GM19239 (cell line): ENCODE data around the gene COL6A1.
"Not testable (repeated sequence)": the region's sequence is repeated elsewhere in the genome, so short reads cannot be mapped to it uniquely, and the experiment has no call there.

Experiments used
- DNase-seq: peaks from one replicate; pipeline ENCODE4 v3.0.0; 2011; ENCODE audit warnings: low spot score; ENCODE audit not compliant: insufficient read length
- FAIRE-seq: peaks from 2 replicates; lab custom pipeline; 2011; peaks lifted over from hg19 to GRCh38; lab: Jason Lieb, UNC

The COL6A1 gene

DNA sequence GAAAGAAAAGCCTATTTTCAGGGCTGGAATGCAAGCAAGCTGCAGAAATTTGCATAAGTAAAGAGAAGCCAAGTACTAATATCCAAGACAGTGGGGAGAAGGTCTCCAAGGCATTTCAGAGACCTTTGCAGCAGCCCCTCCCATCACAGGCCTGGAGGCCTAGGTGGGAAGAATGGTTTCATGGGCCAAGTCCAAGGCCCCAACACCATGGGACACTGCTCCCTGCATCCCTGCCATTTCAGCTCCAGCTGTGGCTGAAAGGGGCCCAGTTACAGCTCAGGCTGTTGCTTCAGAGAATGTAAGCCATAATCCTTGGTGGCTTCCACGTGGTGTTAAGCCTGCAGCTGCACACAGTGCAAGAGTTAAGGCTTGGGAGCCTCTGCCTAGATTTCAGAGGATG is 16.9 kb upstream of the COL6A1 start:
- FAIRE-seq (no peak), DNase-seq (no peak)

DNA sequence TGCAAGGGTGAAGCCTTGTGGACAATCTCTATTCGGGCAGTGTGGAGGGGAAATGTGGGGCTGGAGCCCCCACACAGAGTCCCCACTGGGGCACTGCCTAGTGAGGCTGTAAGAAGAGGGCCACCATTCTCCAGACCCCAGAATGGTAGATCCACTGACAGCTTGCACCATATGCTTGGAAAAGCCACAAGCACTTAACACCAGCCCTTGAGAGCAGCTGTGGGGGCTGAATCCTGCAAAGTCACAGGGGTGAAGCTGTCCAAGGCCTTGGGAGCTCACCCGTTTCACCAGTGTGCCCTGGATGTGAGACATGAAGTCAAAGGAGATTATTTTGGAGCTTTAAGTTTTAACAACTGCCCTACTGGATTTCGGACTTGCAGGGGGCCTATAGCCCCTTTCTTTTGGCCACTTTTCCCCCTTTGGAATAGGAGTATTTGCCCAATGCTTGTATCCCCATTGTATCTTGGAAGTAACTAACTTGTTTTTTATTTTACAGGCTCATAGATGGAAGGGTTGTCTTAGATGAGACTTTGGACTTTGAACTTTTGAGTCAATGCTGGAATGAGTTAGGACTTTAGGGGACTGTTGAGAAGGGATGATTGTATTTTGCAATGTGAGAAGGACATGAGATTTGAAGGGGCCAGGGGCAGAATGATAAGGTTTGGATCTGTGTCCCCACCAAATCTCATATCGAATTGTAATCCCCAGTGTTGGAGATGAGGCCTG is 16.3 kb upstream of the COL6A1 start:
- no peak for FAIRE-seq
- no peak for DNase-seq

DNA sequence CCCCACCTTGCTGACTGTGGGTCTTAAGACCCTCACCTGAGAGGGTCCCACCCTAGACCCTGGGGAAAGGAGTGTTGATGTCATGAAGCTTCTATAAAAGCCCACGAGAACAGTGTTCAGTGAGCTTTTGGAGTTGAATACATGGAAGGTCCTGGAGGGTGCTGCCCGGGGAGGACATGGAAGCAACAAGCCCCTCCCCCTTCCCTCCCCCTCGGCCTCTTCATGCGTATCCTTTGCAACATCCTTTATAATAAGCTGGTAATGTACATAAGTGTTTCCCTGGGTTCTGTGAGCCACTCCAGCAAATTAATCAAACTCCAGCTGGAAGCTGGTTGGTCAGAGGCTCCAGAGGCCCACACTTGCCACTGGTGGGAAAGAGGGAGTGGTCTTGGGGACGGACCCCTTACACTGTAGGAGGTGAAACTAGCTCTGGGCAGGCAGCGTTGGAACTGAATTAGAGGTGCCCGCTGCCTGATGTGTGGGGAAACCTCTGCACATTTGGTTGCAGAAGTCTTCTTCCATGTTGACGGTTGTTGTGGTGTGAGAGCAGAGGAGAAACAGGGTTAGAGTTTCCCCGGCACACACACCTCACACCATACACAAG is 14.7 kb upstream of the COL6A1 start:
- FAIRE-seq = no peak
- no peak for DNase-seq

DNA sequence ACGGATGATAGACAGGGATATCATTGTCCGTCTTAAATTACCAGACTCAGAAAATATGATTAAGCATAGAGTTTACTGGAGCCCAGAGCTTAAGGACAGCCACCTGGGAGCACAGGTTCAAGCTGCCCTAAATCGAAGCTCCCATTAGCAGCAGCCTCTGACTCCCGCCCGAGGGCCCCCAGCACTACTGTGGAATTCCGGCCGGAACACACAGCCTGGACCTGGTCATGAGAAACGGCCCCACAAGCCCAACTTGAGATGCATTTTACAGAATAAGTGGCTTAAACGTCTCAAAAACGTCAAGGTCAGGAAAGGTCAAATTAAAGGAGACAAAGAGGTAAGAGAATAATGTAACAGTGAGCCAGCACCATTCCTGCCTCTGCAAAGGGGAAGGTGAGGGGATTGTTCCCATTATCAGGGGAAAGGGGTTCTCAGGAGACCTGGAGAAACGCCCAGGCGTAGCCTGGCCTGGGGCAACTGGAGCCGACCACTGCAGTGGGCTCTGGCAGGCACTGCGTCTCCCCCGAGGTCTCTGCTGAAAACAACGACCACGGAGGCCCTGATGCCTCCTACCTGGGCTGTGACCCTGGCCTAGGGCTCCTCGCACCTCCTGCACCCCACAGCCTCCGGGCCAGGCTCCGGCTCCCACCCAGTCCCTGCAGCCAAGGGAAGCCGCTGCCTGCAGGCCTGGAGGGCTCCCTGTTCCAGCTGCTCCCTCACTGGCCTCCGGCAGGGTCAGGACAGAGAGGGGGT is 11.5 kb upstream of the COL6A1 start:
- DNase-seq (no peak), FAIRE-seq (no peak)

DNA sequence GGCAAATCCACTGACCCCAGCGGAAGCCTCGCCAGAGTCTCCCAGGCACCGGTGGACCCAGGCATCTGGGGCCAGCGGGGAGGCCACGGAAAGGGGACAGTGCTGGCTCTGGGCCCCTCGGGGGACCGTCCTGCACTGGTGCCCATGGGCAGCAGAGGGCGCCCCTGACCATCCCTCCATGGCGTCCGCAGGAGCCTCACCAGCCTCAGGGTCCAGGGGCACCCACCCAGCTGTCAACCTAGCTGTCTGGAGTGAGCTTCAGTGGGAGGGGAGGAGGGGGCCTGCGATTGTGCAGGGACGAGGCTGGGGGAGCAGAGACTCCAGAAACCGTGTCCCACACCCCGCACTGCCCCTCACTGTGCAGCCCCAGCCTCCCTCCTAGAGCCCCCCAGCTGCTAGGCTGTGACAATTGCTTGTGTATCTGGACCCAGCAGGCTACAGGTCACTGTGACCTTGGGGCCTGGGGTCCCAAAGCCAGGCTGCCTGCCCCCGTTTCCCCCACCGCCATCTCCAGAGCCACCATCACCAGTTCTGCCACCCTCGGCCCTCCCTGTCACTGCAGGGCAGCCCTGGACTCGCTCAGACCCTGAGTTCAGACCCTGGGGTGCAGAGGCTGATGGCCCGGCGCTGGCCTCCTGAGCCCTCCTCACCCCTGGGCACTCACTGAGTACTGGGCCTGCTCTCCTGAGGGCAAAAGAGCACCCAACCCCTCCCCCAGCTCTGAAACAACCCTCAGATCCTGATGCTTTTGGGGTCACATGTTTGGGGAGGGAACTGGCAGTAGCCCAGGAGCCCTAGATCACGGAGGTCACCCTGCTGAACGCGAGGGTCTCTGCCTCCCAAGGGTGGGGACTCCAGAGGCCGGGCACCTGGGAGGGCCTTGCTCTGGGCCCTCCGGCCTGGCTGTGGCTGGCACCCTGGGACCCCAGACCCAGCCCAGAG is 10.6 kb upstream of the COL6A1 start:
- FAIRE-seq = no peak

DNA sequence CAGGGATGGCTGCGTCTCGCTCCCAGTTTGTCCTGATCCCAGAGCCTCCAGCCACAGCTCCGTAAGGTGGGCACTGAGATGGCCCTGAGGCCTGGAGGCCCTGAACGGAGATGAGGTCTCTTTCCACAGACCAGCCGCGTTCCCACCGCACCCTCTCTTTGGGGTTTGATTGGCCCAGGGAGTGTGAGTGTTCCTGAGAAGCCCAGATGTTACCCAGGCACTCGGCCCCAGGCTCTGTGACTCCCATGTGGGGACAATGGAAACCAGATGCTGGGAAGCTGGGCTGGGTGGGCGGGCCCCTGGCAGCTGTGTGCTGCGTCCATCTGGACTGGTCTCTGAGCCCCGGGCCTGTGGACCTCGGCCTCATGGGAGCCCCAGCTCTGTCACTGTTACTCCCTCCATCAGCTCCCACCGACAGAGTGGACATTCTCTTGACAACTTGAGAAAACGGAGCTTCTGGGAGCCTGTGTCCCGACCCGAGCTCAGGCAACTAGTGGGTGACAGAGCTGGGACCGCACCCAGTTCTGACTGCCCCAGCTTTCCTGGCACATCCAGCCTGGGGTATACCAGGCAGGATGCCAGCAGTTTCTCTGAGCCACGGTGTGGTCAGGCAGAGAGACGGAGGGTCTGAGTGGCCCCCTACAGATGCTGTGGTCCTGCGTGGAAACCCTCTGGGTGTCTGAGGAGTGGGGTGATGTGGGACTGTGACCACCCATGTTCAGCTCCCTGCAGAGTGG is 9.8 kb upstream of the COL6A1 start:
- DNase-seq (no peak), FAIRE-seq (no peak)

More for the DNA sequence above, 10.6 kb upstream of the COL6A1 start:
- DNase-seq = no peak

DNA sequence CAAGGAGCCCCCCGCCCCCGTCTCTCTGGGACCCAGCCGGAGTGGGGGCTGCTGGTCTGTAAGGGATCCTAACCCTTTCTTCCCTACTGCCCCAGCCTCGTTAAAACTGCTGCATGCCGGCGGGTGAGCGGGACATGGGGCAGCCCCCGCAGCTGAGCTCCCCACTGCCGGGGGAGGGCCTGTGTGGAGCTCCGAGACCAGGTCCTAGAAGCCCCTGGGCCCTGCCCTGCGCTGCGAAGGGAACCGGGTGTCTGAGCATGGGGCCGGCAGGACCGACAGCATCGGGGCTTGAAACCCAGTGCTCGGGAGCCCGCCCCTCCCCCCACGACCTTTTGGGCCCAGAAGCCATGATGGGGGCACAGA is 9.2 kb upstream of the COL6A1 start:
- FAIRE-seq (no peak), DNase-seq (no peak)

DNA sequence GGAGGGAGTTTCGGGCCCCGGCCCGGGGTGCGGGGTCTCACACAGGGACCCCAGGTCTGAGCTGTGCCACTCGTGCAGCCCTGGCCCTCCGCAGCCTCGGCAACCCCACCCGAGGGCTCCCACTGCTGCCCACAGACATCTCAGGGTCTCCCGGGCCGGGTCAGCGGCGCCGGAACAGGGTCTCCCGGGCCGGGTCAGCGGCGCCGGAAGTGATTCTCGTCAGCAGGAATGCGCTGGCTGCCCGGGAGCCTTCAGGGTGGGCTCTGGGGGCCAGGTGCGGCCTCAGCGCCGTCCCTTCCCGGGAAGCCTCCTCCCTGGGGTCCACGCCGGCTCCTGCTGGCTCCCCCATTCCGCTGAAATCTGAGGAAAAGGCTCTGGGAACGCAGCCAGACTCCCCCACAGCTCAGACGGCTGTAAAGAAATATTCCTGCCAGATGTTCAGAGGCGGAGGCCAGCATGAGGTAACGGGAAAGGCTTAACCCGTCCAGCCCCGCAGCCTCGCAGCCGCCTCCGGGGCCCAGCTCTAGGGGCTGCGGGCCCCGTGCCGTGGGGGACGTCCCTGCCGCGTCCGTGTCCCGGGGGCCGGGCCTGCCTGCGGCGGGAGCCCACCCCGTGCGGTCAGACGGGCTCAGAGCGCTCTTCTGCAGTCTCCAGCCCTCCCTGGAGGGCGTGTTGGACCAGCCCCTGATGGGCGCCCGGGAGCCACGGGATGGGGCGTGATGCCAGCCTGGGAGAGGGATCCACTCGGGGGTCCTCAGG is 8.7 kb upstream of the COL6A1 start:
- DNase-seq (no peak), FAIRE-seq (no peak)

DNA sequence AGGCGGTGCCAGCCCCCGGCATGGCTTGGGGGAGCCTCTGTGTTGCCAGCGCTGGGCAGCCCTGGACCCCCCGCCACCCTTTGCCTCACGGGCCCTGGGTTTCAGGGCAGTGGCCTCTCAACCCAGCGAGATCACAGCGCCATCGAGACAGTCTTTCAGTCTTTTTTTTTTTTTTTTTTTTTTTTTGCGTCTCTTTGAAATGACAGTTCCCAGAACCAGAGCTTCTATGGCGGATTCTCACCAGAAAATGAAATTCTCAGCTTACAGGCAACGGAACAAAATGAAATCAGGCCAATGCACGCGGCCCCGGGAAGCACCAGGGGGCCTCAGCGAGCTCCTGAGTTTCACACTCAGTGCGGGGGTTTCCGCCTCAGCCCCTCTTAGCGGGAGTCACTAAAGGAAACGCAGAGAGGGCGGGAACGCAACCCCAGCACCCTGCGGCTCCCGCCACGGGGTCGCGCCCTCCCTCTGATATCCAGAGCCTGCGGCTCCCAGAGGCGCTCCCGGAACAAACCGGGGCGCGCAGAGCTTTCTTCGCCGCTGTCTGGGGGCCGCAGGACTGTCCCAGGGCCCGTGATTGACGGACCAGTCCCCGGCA is 8.0 kb upstream of the COL6A1 start:
- FAIRE-seq (no peak), DNase-seq (peak; percentile 85)

DNA sequence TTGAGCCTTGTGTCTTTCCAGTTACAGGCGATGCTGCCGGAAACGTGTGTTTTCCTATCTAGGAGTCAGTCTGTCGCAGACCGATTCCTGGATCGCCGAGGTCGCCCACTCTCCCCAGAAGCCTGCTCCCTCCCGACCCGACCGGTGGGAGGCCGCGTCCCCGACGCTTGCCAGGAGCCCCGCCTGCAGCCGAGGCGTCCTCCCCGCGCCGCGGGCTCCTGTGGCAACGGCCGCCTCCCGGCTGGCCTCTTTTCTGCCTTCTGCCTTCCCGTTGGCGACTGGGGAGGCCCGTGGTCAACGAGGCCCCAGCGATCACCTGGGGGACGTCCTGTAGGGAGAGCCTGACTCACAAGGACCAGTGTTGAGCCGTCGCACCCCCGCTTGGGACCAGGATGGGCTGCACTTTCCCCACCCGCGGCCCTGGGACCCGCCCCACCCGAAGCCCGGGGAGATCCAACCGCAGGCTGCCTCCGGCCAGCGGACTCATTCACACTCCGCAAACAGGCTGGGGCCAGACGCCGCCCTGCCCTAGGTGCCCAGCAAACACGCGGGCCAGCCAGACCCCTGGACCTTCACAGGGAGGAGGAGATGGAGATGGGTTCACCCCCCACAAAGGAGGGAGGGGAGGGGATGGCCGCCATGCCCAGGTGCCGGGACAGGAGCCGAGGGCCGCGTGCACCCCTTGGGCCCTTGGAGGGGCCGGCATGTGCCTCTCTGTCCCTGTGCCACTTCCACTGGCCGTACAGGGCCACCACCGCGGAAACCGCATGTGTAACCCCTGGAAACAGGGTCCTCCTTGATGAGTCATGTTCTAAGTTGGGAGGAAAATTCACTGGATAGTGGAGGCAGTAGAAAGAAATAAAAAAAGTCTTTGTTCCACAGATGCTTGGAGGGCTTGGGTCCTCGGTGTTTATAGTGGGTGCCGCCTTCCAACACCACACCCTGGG is 7.2 kb upstream of the COL6A1 start:
- no peak for DNase-seq
- no peak for FAIRE-seq

DNA sequence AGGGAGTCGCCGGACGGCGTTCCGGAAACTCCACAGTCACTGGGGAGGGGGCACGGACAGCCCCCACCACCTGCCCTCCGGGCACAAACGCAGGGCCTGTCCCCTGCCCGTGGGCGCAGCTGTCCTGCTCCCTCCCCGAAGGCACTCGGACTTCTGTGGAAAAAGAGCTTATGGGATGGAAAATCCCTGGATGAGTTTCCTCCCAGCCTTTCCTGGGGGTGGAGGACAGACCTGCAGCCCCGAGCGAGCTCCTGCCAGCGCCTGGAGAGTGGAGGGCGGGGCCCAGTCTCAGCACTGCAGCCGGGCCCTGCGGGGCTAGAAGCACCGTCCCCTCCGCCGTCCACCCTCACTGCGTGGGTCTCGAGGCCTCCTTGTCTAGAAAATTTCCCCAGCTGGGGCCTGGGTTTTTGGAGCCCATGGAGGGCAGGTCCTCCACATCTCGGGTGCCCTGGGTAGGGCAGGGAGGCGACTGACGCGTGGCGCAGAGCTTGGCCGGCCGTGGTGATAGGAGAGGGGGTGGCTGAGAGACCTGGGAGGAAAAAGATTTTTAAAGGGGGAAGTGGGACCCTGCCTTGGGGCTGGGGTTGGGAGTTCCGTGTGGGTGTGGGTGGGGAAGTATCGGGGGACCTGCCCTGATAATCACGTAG is 6.4 kb upstream of the COL6A1 start:
- no peak for DNase-seq
- no peak for FAIRE-seq

DNA sequence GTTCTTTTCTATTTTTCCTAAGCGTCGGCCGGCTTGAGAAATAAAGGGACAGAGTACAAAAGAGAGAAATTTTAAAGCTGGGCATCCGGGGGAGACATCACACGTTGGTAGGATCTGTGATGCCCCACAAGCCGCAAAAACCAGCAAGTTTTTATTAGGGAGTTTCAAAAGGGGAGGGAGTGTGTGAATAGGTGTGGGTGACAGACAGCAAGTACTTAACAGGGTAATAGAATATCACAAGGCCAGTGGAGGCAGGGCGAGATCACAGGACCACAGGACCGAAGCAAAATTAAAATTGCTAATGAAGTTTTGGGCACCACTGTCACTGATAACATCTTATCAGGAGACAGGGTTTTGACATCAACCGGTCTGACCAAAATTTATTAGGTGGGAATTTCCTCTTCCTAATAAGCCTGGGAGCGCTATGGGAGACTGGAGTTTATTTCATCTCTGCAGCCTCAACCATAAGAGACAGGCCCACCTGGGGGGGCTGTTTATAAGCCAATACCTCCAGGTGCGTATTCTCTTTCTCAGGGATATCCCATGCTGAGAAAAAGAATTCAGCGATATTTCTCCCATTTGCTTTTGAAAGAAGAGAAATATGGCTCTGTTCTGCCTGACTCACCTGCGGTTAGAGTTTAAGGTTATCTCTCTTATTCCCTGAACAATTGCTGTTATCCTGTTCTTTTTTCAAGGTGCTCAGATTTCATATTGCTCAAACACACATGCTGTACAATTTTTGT is 5.7 kb upstream of the COL6A1 start:
- not testable (repeated sequence) for FAIRE-seq, DNase-seq

DNA sequence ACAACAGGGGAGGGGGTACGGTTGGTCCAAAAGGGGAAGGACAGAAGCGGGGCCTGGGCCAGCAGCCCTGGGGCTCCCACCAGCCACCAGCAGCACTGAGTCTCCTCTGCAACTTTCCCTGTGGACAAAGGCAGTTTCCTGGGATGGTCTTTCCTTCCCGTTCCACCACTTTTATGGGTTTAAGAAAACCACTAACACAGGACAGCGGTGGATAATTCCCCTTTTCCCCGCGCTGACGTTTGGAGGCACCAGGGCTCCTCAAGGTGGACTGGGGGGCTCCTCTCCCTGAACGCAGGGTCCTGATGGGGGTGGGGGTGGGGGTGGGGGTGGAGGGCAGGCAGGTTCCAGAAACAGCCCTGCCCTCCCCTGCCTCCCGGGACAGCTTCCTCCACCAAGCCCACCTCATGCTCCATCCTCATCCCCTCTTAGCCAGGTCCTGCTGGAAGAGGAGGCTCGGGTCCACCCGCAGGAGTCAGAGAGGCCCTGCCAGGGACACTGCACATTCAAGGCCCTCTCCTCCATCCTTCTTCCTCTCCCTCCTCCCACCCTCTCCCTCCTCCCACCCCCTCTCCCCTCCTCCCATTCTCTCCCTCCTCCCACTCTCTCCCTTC is 4.8 kb upstream of the COL6A1 start:
- FAIRE-seq (no peak), DNase-seq (no peak)

DNA sequence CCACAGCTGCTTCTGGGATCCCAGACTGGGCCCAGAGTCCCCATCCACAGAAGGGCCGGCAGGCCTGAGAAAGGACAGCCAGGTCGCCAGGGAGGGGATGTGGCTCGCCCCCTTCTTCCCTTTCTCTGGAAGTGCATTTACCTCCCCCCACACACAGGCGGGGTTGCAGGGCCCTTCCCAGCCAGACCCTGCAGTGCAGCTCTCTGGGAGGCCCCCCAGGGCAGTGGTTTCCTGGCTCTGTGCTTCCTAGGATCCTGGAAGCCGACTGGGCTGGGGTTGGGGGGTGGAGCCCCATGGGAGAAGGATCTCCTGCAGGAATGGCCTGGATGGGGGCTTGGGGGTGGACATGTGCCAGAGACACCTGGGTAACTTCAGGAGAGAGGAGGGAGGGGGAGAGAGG is 4.2 kb upstream of the COL6A1 start:
- DNase-seq (no peak), FAIRE-seq (no peak)

DNA sequence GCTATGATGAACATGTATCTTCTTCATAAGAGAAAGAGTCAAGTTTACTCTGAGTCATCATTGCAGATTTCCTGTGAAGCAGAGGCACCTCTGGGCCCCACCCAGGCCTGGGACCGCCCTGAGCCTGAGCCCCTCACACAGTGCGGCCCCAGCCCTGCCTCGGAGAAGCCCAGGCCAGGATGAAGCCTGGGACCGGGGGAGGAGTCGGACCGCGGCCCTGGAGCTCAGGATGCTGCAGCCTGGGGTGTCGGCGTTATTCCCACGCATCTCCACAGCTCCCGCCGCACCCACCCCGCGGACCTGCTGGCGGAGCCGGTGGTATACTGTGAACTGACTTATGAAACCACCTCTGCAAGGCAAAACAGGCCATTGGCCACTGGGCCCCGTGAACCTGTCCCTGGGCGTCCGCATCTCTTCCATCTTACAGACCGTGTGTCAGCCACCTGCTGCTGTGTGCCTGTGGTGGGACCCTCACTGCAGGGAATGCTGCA is 2.4 kb upstream of the COL6A1 start:
- DNase-seq (no peak), FAIRE-seq (no peak)

DNA sequence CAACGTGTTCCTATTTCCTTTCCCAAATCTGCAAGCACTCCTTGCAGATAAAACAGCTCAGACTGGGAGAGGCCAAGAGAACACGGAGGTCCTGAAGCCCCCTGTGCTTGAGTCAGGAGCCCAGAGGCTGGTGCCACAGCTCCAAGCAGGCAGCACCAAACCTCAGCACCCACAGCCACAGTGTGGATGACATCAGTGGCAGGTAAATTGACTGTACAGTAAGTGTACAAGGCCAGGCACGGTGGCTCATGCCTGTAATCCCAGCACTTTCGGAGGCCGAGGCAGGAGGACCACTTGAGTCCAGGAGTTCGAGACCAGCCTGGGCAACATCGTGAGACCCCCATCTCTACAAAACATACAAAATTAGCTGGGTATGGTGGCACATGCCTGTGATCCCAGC is 1.9 kb upstream of the COL6A1 start:
- FAIRE-seq = no peak
- no peak for DNase-seq
